Activated T-cell treated with anti-CD3 and anti-CD28 coated beads, Interleukin-2, amount 50 U/mL, for 24 hours (primary cell): ENCODE results near the gene CALM3.

ENCODE experiments used
- DNase-seq: peaks from one replicate; pipeline ENCODE4 v3.0.0-alpha.2; 2020
- H3K27ac Mint-ChIP-seq: 2 replicates; pipeline ENCODE4 v1.8.0; 2020; ENCODE audit warnings: mild to moderate bottlenecking, mixed read lengths
- H3K27me3 Mint-ChIP-seq: 2 replicates; pipeline ENCODE4 v1.8.0; 2020; ENCODE audit warnings: mixed read lengths
- H3K36me3 Mint-ChIP-seq: 2 replicates; pipeline ENCODE4 v1.8.0; 2020; ENCODE audit warnings: low read depth, mixed read lengths
- H3K4me1 Mint-ChIP-seq: 2 replicates; pipeline ENCODE4 v1.8.0; 2020; ENCODE audit warnings: low read depth, mixed read lengths
- H3K4me3 Mint-ChIP-seq: 2 replicates; pipeline ENCODE4 v1.8.0; 2020; ENCODE audit warnings: mild to moderate bottlenecking, moderate library complexity, mixed read lengths
- H3K9me3 Mint-ChIP-seq: 2 replicates; pipeline ENCODE4 v1.8.0; 2020; ENCODE audit warnings: mixed read lengths

The CALM3 gene

DNA sequence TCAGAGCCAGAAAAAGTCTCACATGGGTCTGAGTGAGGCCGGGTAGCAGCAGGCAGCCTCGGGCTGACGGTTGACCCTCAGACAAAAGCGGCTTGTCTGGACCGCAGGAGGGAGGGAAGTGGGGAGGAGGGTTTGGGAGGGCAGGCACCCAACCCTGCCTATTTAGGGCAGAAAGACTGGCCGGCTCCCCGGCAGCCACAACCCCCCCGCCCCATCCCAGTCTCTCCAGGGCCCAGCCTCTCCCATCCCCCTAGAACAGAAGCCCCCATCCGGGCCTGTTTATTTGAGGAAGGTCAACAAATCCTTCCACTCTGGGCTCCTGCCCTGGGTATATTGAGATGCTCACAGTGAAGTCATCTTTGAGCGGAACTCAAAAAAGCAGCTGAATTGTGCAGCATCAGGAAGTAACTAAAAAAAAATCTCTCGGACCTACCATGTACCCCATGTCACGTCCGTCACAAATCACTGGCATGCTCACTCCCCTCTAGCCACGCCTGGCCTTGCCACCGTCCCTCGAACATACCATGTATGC, 53.6 kb downstream of the CALM3 start:
- Mint-ChIP-seq H3K4me1 (peaks cover 9% of the 10 kb centered on the region), H3K27me3 (peaks cover 62% of the 10 kb centered on the region), H3K36me3 (no peaks in the 10 kb centered on the region), H3K27ac (no peak overlapping the region), H3K4me3 (no peak overlapping the region), H3K9me3 (no peaks in the 10 kb centered on the region)
- DNase-seq: no peak

DNA sequence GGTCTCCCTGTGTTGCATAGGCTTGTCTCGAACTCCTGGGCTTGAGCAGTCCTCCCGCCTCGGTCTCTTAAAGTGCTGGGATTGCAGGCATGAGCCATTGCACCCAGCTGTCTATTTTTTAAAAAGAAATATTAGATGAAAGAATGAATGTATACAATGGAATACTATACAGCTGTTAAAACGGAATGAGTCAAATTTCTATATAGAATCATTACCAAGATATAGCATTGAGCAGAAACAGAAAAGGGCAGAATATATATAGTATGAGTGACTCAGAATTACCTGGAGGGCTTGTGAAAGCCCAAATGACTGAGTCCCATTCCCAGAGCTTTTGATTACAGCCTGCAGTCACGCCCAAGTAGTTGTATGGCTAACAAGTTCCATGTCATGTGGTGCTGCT, 55.4 kb downstream of the CALM3 start:
- H3K9me3 Mint-ChIP-seq: no peaks in the 10 kb centered on the region
- H3K36me3 Mint-ChIP-seq: no peaks in the 10 kb centered on the region
- H3K27ac Mint-ChIP-seq: no peak overlapping the region
- peaks cover 53% of the 10 kb centered on the region for H3K27me3 Mint-ChIP-seq
- DNase-seq: no peak
- no peak overlapping the region for H3K4me3 Mint-ChIP-seq
- peaks cover 18% of the 10 kb centered on the region for H3K4me1 Mint-ChIP-seq

DNA sequence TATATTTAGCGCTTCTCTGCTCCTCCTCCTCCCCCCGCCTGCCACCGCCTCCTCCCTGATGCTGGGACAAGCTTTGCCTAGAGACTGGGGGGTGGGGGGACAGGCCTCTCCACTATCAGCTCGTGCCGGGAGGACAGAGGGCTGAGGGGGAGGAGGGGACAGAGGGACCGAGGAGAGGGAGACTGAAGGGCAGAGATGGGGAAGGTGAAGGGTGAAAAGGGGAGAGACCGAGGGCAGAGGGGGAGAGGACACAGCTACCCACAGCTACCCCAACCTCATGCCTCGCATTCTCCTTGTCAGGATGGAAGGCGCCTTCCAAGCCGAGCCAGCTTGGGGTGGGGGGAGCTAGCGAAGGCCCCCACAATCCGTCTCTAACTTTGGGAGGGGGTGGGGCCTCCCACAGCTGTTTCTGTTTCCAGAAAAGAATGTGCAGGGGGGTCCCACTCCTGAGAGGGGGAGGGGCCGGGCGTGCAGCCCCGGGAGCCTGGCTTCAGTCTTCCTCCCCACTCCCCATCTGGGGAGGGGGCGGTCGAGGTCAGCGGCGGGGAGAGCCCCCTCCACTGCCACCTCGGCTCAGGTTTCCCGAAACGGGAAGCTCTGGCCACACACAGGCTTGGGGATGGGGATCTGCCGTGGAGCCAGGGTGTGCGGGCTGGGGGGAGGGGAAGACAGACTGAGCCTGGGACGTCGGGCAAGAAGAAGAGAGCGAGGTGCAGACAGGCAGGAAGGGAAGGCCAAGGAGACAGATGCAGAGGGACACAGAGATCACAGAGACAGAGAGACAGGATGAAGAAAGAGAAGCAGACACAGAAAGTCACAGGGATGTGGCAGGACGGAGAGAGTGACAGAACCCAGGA, 58.2 kb downstream of the CALM3 start:
- Mint-ChIP-seq H3K36me3 (no peaks in the 10 kb centered on the region), H3K27ac (no peak overlapping the region), H3K9me3 (no peaks in the 10 kb centered on the region), H3K4me1 (peaks cover 27% of the 10 kb centered on the region), H3K27me3 (peaks cover 31% of the 10 kb centered on the region), H3K4me3 (peak overlapping the region; percentile 71)
- no peak for DNase-seq

DNA sequence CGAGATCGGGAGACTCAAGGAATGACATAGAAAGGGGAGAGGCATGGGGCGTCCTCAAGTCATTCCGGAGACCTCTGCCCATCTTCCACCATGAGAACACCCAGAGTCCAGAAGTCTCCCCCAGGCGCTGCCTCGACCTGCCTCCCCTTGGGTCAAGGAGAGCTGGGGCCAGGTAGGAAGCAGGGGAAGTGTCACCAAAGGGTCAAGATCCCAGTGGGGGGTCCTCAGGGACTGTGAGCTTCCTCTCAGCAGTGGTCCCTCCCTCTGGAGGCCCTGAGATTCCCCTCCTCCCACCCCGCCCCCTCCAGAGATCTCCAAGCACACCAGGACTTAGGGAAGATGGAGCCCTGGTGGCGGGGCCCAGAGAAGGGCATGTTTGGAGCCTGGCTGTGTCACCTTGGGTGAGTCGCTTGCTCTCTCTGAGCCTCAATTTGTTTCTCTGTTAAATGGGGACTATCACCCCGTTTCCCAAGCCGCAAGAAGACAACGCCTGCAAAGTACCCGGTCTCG, 58.9 kb downstream of the CALM3 start:
- Mint-ChIP-seq H3K4me1 (peaks cover 27% of the 10 kb centered on the region), H3K9me3 (no peaks in the 10 kb centered on the region), H3K36me3 (no peaks in the 10 kb centered on the region), H3K27me3 (peaks cover 26% of the 10 kb centered on the region), H3K4me3 (peak overlapping the region; percentile 71), H3K27ac (no peak overlapping the region)
- peak; percentile 39 for DNase-seq
